CD8-positive, alpha-beta memory T cell (primary cell): ENCODE measurements around the gene ARHGAP35. TPM values are rescaled to one million over a fixed set of nuclear protein-coding genes. Genes with fewer than 3 reads are reported as not detected.
"Not testable (repeated sequence)": the region's sequence is repeated elsewhere in the genome, so short reads cannot be mapped to it uniquely, and the experiment has no call there.

Source experiments
- CTCF ChIA-PET: fragments of 350-600 bp; sonication (Branson Sonifier 250); formaldehyde crosslinking; loops from one replicate; lab custom pipeline; 2021; ENCODE audit warnings: antibody characterized with exemption; lab: Charles Lee
- POLR2A ChIA-PET: fragments of 350-600 bp; sonication (Branson Sonifier 250); formaldehyde crosslinking; loops from one replicate; lab custom pipeline; 2021; ENCODE audit warnings: antibody characterized with exemption; lab: Charles Lee
- DNase-seq, 5 donors: peaks; one replicate each; pipeline versions ENCODE4 v3.0.0 to v3.0.0-alpha.2; 2020 to 2022; ENCODE audit warnings: mixed read lengths in 1 of 5
- H3K27ac ChIP-seq: one replicate; pipeline ENCODE4 v1.7.0; 2013; ENCODE audit warnings: low read depth, mild to moderate bottlenecking, low read length, moderate library complexity
- H3K27me3 ChIP-seq: 2 replicates; pipeline ENCODE4 v1.7.0; 2013; ENCODE audit warnings: low read length, mild to moderate bottlenecking; ENCODE audit not compliant: insufficient read depth, poor library complexity, severe bottlenecking
- H3K36me3 ChIP-seq: 2 replicates; pipeline ENCODE4 v1.7.0; 2013; ENCODE audit warnings: mild to moderate bottlenecking, low read length, moderate library complexity; ENCODE audit not compliant: insufficient read depth
- H3K4me1 ChIP-seq: 2 replicates; pipeline ENCODE4 v1.7.0; 2013; ENCODE audit warnings: mild to moderate bottlenecking, low read length, moderate library complexity; ENCODE audit not compliant: insufficient read depth
- H3K4me3 ChIP-seq: 2 replicates; pipeline ENCODE4 v1.7.0; 2013; ENCODE audit warnings: mild to moderate bottlenecking, low read length
- H3K9me3 ChIP-seq: 2 replicates; pipeline ENCODE4 v1.7.0; 2013; ENCODE audit warnings: mild to moderate bottlenecking, low read length
- H3K27ac Mint-ChIP-seq, 8 donors: one replicate each; pipeline ENCODE4 v1.8.0; 2020 to 2021; ENCODE audit warnings: mixed read lengths in 8 of 8, mild to moderate bottlenecking in 6 of 8, inconsistent platforms in 3 of 8, moderate library complexity in 3 of 8
- H3K27me3 Mint-ChIP-seq, 2 donors: one replicate each; pipeline ENCODE4 v1.8.0; 2020 to 2021; ENCODE audit warnings: mixed read lengths in 2 of 2, mild to moderate bottlenecking in 1 of 2, moderate library complexity in 1 of 2
- H3K36me3 Mint-ChIP-seq, 3 donors: one replicate each; pipeline ENCODE4 v1.8.0; 2020 to 2021; ENCODE audit warnings: mixed read lengths in 3 of 3, inconsistent platforms in 1 of 3, mild to moderate bottlenecking in 1 of 3
- H3K4me1 Mint-ChIP-seq, 3 donors: one replicate each; pipeline ENCODE4 v1.8.0; 2020 to 2021; ENCODE audit warnings: mixed read lengths in 3 of 3, inconsistent platforms in 1 of 3, mild to moderate bottlenecking in 1 of 3
- H3K4me3 Mint-ChIP-seq, 7 donors: one replicate each; pipeline ENCODE4 v1.8.0; 2020 to 2021; ENCODE audit warnings: mixed read lengths in 7 of 7, mild to moderate bottlenecking in 6 of 7, moderate library complexity in 4 of 7, inconsistent platforms in 2 of 7
- H3K9me3 Mint-ChIP-seq, 5 donors: one replicate each; pipeline ENCODE4 v1.8.0; 2020 to 2022; ENCODE audit warnings: mixed read lengths in 5 of 5, mild to moderate bottlenecking in 3 of 5, moderate library complexity in 2 of 5, inconsistent platforms in 1 of 5
- polyA plus RNA-seq: library from polyadenylated mRNA; unstranded; fragments of 300-500 nt; fragmentation: Illumina TruSeq; gene quantifications from one replicate; pipeline ENCODE4 v1.2.3, GENCODE V29; 2021
- total RNA-seq, 2 experiments: library from RNA; stranded (reverse); gene quantifications; one replicate each; pipeline ENCODE4 v1.2.3, GENCODE V29; 2021

Gene ARHGAP35
- total and polyA plus RNA-seq, 3 experiments from 2014 or later, result 12.2 to 27.3 (median 26.7) TPM

GRCh38 chr19:46863818-46864629, 3.2 kb downstream of the ARHGAP35 start:
- peak overlapping the region; percentile 21 for H3K4me3 ChIP-seq
- H3K9me3 ChIP-seq, result no peaks in the 10 kb centered on the region
- no peaks in the 10 kb centered on the region for H3K27me3 Mint-ChIP-seq
- no peaks in the 10 kb centered on the region for H3K36me3 ChIP-seq
- H3K4me1 Mint-ChIP-seq, result peaks cover 6 to 10% (median 7%) of the 10 kb centered on the region in 3 donors
- no peak overlapping the region for H3K4me3 Mint-ChIP-seq
- peak overlapping the region; percentile 21 for H3K27ac ChIP-seq
- no peaks in the 10 kb centered on the region for H3K27me3 ChIP-seq
- ChIA-PET CTCF (interaction anchor here (1.6 kb wide), 1 partner anchor 149 kb away, joined by 7 read pairs; no protein-coding TSS in a partner anchor), POLR2A (interaction anchor here (0.6 kb wide), 1 partner anchor 360 kb away, joined by 3 read pairs; no protein-coding TSS in a partner anchor)
- DNase-seq, result no peak
- H3K9me3 Mint-ChIP-seq, result no peaks in the 10 kb centered on the region
- peaks cover 52% of the 10 kb centered on the region for H3K4me1 ChIP-seq
- H3K27ac Mint-ChIP-seq, result no peak overlapping the region
- H3K36me3 Mint-ChIP-seq, result peaks cover 0 to 12% (median 0%) of the 10 kb centered on the region in 3 donors

GRCh38 chr19:46866407-46867136, 5.8 kb downstream of the ARHGAP35 start:
- Histone ChIP-seq H3K4me1 (peaks cover 46% of the 10 kb centered on the region), H3K36me3 (no peaks in the 10 kb centered on the region), H3K27ac (no peak overlapping the region), H3K9me3 (no peaks in the 10 kb centered on the region), H3K27me3 (no peaks in the 10 kb centered on the region), H3K4me3 (no peak overlapping the region)
- no peaks in the 10 kb centered on the region for H3K27me3 Mint-ChIP-seq
- no peaks in the 10 kb centered on the region for H3K9me3 Mint-ChIP-seq
- CTCF ChIA-PET, result interaction anchor here (0.5 kb wide), 1 partner anchor 284 kb away, joined by 3 read pairs; no protein-coding TSS in a partner anchor
- peaks cover 11 to 18% (median 15%) of the 10 kb centered on the region in 3 donors for H3K4me1 Mint-ChIP-seq
- DNase-seq, result no peak
- H3K36me3 Mint-ChIP-seq, result peaks cover 0 to 8% (median 0%) of the 10 kb centered on the region in 3 donors
- H3K4me3 Mint-ChIP-seq, result peak overlapping the region in 4 of 7 donors; percentile 5 to 25 (median 15)
- H3K27ac Mint-ChIP-seq, result peak overlapping the region; percentile 30 to 71 (median 48)
- POLR2A ChIA-PET, result no interaction called here

DNA sequence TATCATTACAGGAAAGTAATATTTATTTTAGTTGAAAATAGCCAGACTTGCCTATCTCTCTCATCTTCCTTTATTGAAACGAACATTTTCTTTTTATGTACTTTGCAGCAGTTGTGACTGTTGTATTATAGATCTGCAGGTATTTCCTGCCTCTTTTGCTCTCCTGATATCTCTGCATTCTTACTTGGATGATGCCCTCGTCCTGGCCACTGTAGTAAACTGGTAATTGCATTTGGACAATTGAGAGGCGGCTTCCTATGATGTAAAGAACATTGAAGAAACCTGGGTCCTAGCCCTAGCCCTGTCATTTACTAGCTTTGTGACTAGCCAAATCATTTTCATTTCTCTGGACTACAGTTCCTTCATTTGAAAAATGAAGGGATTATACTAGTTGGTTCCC, 6.4 kb downstream of the ARHGAP35 start:
- no peaks in the 10 kb centered on the region for H3K9me3 ChIP-seq
- Mint-ChIP-seq H3K36me3 (peaks cover 0 to 8% (median 0%) of the 10 kb centered on the region in 3 donors), H3K4me3 (peak overlapping the region in 4 of 7 donors; percentile 5 to 59 (median 13)), H3K9me3 (no peaks in the 10 kb centered on the region), H3K27ac (peak overlapping the region in 6 of 8 donors; percentile 58 to 83 (median 66)), H3K27me3 (no peaks in the 10 kb centered on the region), H3K4me1 (peaks cover 11 to 24% (median 21%) of the 10 kb centered on the region in 3 donors)
- H3K36me3 ChIP-seq, result no peaks in the 10 kb centered on the region
- DNase-seq, result no peak
- peaks cover 40% of the 10 kb centered on the region for H3K4me1 ChIP-seq
- no peak overlapping the region for H3K27ac ChIP-seq
- no peaks in the 10 kb centered on the region for H3K27me3 ChIP-seq
- no peak overlapping the region for H3K4me3 ChIP-seq
- ChIA-PET POLR2A (no interaction called here), CTCF (no interaction called here)

DNA sequence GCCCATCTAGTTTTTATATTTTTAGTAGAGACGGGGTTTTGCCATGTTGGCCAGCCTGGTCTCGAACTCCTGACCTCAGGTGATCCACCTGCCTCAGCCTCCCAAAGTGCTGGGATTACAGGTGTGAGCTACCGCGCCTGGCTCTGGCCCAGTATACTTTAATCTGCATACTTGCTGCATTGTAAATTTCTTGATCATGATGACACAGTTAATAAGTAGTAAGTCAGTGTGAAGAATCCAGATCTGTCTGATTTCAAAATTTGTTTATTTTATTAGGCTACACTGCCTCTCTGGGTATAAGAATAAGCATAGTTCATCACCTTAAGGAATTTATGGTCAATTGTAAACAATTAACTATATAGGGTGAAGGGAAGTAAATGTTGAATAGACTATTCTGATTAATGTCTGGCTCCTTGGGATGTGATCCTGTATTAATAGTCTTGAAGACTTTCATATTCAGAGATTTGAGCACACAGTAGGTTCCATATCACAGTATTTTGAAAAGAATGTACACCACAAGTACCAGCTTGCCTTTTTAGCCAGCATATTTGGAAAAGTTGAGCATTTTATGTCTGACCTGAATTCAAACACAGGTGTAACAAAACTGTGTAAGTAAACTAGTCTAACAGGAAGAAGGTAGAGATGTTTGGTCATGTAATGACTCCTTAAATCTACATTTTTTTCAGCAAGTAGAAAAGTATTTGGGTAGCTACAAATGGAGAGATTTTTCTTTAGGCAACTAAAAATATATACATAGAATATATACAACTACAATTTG, 7.4 kb downstream of the ARHGAP35 start:
- Histone ChIP-seq H3K9me3 (no peaks in the 10 kb centered on the region), H3K4me1 (peaks cover 29% of the 10 kb centered on the region), H3K27me3 (no peaks in the 10 kb centered on the region), H3K27ac (no peak overlapping the region), H3K4me3 (no peak overlapping the region), H3K36me3 (no peaks in the 10 kb centered on the region)
- peak overlapping the region in 7 of 8 donors; percentile 20 to 83 (median 65) for H3K27ac Mint-ChIP-seq
- H3K9me3 Mint-ChIP-seq, result no peaks in the 10 kb centered on the region
- no peak for DNase-seq
- no peaks in the 10 kb centered on the region for H3K27me3 Mint-ChIP-seq
- ChIA-PET POLR2A (interaction anchor here (0.9 kb wide), 1 partner anchor 104 kb away, joined by 6 read pairs; no protein-coding TSS in a partner anchor), CTCF (interaction anchor here (0.6 to 0.8 kb wide), 3 partner anchors 21 to 254 kb away, joined by 3 to 5 read pairs (median 4); no protein-coding TSS in a partner anchor)
- peaks cover 14 to 31% (median 24%) of the 10 kb centered on the region in 3 donors for H3K4me1 Mint-ChIP-seq
- H3K4me3 Mint-ChIP-seq, result peak overlapping the region in 1 of 7 donors; percentile 3
- H3K36me3 Mint-ChIP-seq, result peaks cover 0 to 12% (median 0%) of the 10 kb centered on the region in 3 donors

DNA sequence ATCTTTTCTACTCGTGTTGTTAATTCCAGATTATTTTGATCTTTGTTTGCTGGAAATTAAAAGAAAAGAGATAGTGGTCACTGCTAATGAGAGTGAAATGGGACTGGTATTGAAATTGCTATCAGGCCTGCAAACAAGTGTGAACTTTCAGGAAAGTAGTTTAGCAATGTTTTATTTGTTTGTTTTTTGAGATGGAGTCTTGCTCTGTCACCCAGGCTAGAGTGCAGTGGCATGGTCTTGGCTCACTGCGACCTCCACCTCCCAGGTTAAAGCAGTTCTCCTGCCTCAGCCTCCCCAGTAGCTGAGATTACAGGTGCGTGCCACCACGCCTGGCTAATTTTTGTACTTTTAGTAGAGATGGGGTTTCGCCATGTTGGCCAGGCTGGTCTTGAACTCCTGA, 10.4 kb downstream of the ARHGAP35 start:
- H3K4me3 ChIP-seq, CTCF ChIA-PET, H3K9me3 Mint-ChIP-seq, POLR2A ChIA-PET, DNase-seq, H3K27ac Mint-ChIP-seq, H3K4me3 Mint-ChIP-seq, H3K27me3 Mint-ChIP-seq, H3K36me3 ChIP-seq, H3K27me3 ChIP-seq, H3K27ac ChIP-seq, H3K9me3 ChIP-seq: not testable (repeated sequence)
- H3K4me1 ChIP-seq, result peaks cover 16% of the 10 kb centered on the region
- H3K4me1 Mint-ChIP-seq, result peaks cover 18 to 41% (median 34%) of the 10 kb centered on the region in 3 donors
- peaks cover 0 to 17% (median 0%) of the 10 kb centered on the region in 3 donors for H3K36me3 Mint-ChIP-seq

DNA sequence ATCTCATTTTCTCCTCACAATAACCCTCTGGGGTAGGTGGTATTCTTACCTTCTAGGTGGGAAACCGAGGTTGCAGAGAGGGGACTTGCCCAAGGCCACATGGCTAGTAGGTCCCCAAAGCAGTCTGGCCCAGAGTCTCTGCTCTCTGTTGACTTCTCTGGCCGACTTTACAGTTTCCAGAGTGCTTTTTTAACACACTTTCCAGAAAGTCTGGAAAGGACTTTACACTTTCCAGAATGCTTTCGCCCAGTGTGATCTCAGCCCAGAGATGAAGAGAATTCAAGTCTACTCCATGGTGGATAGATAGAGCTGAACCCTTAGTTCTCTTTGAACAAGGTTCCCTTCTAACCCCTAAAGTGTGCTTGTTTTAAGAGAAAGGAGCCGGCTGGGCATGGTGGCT, 12.2 kb downstream of the ARHGAP35 start:
- peaks cover 5% of the 10 kb centered on the region for H3K4me1 ChIP-seq
- ChIA-PET POLR2A (no interaction called here), CTCF (interaction anchor here (1.1 to 1.8 kb wide), 2 partner anchors 15 to 140 kb away, joined by 4 read pairs; no protein-coding TSS in a partner anchor)
- no peak overlapping the region for H3K4me3 ChIP-seq
- H3K27ac ChIP-seq, result no peak overlapping the region
- Mint-ChIP-seq H3K27ac (peak overlapping the region in 2 of 8 donors; percentile 47 to 58), H3K27me3 (no peaks in the 10 kb centered on the region), H3K4me3 (no peak overlapping the region), H3K4me1 (peaks cover 17 to 41% (median 34%) of the 10 kb centered on the region in 3 donors), H3K9me3 (no peaks in the 10 kb centered on the region), H3K36me3 (peaks cover 0 to 15% (median 0%) of the 10 kb centered on the region in 3 donors)
- no peak for DNase-seq
- H3K27me3 ChIP-seq, result no peaks in the 10 kb centered on the region
- H3K36me3 ChIP-seq, result no peaks in the 10 kb centered on the region
- H3K9me3 ChIP-seq, result no peaks in the 10 kb centered on the region

GRCh38 chr19:46875234-46875633, 14.4 kb downstream of the ARHGAP35 start:
- Mint-ChIP-seq H3K4me3 (peak overlapping the region in 1 of 7 donors; percentile 40), H3K36me3 (peaks cover 0 to 19% (median 0%) of the 10 kb centered on the region in 3 donors), H3K27ac (no peak overlapping the region), H3K27me3 (no peaks in the 10 kb centered on the region), H3K9me3 (no peaks in the 10 kb centered on the region), H3K4me1 (peaks cover 11 to 41% (median 28%) of the 10 kb centered on the region in 3 donors)
- Histone ChIP-seq H3K27ac (no peak overlapping the region), H3K36me3 (no peaks in the 10 kb centered on the region), H3K27me3 (no peaks in the 10 kb centered on the region), H3K9me3 (no peaks in the 10 kb centered on the region), H3K4me3 (no peak overlapping the region), H3K4me1 (no peaks in the 10 kb centered on the region)
- no peak for DNase-seq
- POLR2A ChIA-PET, result no interaction called here
- CTCF ChIA-PET, result no interaction called here
